Keratinocyte (primary cell): ENCODE data around the gene STAG1. TPM values are rescaled to one million over a fixed set of nuclear protein-coding genes. Genes with fewer than 3 reads are reported as not detected.

Experiments
- DNase-seq: peaks from one replicate; pipeline ENCODE4 v3.0.0-alpha.2; 2011; ENCODE audit warnings: low read depth, missing footprints, low spot score
- FAIRE-seq: peaks from 2 replicates; lab custom pipeline; 2011; peaks lifted over from hg19 to GRCh38; lab: Jason Lieb, UNC
- H2AFZ ChIP-seq: 2 replicates; pipeline ENCODE4 v1.6.0; 2012; ENCODE audit warnings: low read length, control low read depth, inconsistent platforms; ENCODE audit not compliant: control insufficient read depth
- H3K27ac ChIP-seq: 2 replicates; pipeline ENCODE4 v1.5.1; 2011; ENCODE audit warnings: low read length; ENCODE audit not compliant: control insufficient read depth, insufficient read depth
- H3K27me3 ChIP-seq: 3 replicates; pipeline ENCODE4 v1.6.0; 2011; ENCODE audit warnings: low read length; ENCODE audit not compliant: control insufficient read depth, insufficient read depth; ENCODE audit errors: extremely low read depth
- H3K36me3 ChIP-seq, 2 experiments: 2 replicates in 1 of 2; 3 replicates in 1 of 2; pipeline ENCODE4 v1.5.1; 2011; ENCODE audit warnings: low read length in 2 of 2, mild to moderate bottlenecking in 1 of 2; ENCODE audit not compliant: control insufficient read depth in 2 of 2, insufficient read depth in 2 of 2; ENCODE audit errors: extremely low read depth in 1 of 2
- H3K4me1 ChIP-seq: 3 replicates; pipeline ENCODE4 v1.5.1; 2011; ENCODE audit warnings: low read length; ENCODE audit not compliant: control insufficient read depth, insufficient read depth; ENCODE audit errors: extremely low read depth
- H3K4me2 ChIP-seq: 3 replicates; pipeline ENCODE4 v1.6.0; 2011; ENCODE audit warnings: low read depth, low read length; ENCODE audit not compliant: control insufficient read depth, insufficient read depth; ENCODE audit errors: extremely low read depth
- H3K4me3 ChIP-seq, 3 experiments: fragments of 200-600 bp in 1 of 3; sonication (generic) in 1 of 3; 2 replicates in 2 of 3; 3 replicates in 1 of 3; pipeline ENCODE4 v1.5.1; 2011 to 2016; ENCODE audit warnings: low read length in 3 of 3, mild to moderate bottlenecking in 3 of 3, control low read depth in 2 of 3, inconsistent platforms in 1 of 3, low read depth in 1 of 3, mixed read lengths in 1 of 3, mixed run types in 1 of 3, moderate library complexity in 1 of 3; ENCODE audit not compliant: control insufficient read depth in 2 of 3, insufficient read depth in 2 of 3; ENCODE audit errors: extremely low read depth in 1 of 3
- H3K79me2 ChIP-seq: 2 replicates; pipeline ENCODE4 v1.6.0; 2012; ENCODE audit warnings: low read length; ENCODE audit not compliant: control insufficient read depth, insufficient read depth
- H3K9ac ChIP-seq: 3 replicates; pipeline ENCODE4 v1.6.0; 2011; ENCODE audit warnings: low read length; ENCODE audit not compliant: control insufficient read depth, insufficient read depth; ENCODE audit errors: extremely low read depth
- H3K9me1 ChIP-seq: 3 replicates; pipeline ENCODE4 v1.6.0; 2011; ENCODE audit warnings: low read length; ENCODE audit not compliant: control insufficient read depth, insufficient read depth; ENCODE audit errors: extremely low read depth
- H3K9me3 ChIP-seq: 2 replicates; pipeline ENCODE4 v1.5.1; 2012; ENCODE audit warnings: low read depth, low read length; ENCODE audit not compliant: control insufficient read depth
- H4K20me1 ChIP-seq: 3 replicates; pipeline ENCODE4 v1.6.0; 2011; ENCODE audit warnings: low read length; ENCODE audit not compliant: control insufficient read depth, insufficient read depth; ENCODE audit errors: extremely low read depth
- CTCF ChIP-seq, 3 experiments: IDR thresholded peaks in 1 of 3; conservative IDR thresholded peaks in 1 of 3; optimal IDR thresholded peaks in 1 of 3; 2 replicates in 2 of 3; 3 replicates in 1 of 3; pipeline versions ENCODE3 to v1.5.1; 2011; ENCODE audit warnings: low read length in 3 of 3, mild to moderate bottlenecking in 3 of 3, moderate library complexity in 2 of 3, control low read depth in 1 of 3, inconsistent platforms in 1 of 3; ENCODE audit not compliant: insufficient read depth in 2 of 3; ENCODE audit errors: extremely low read depth in 1 of 3
- EZH2 ChIP-seq: IDR thresholded peaks from one replicate; pipeline ENCODE4 v1.6.1; 2012; ENCODE audit warnings: inconsistent platforms, mild to moderate bottlenecking, low read length, moderate library complexity
- dilution Hi-C: fragments of 300-500 bp; cut with MboI; formaldehyde crosslinking; loops from one replicate; pipeline ENCODE4 v1.7.0; 2020; ENCODE audit warnings: low sequenced_read_pairs; ENCODE audit not compliant: extremely low pct_ligation_motif_present
- polyA plus RNA-seq, 5 experiments: library from polyadenylated mRNA; depleted of rRNA in 3 of 5; stranded (reverse) in 3 of 5; stranded (forward) in 1 of 5; unstranded in 1 of 5; fragments of >200 nt; gene quantifications; 1 replicate in 1 of 5; 2 replicates in 3 of 5; 3 replicates in 1 of 5; pipeline versions ENCODE4 v1.2.1 to v1.2.3, GENCODE V29; 2011 to 2012; ENCODE audit warnings: missing spikeins in 2 of 5, low read depth in 1 of 5, low replicate concordance in 1 of 5

The STAG1 gene
- polyA plus RNA-seq, 1 donor (not counting 4 experiments of a cell fraction or from before 2014, with no cell fraction given): 11.8 TPM

- no peak for FAIRE-seq
Observed at GRCh38 chr3:136535906-136536305, 216.3 kb downstream of the STAG1 start.

GRCh38 chr3:136532766-136533165 is 219.4 kb downstream of the STAG1 start:
- H3K4me3 ChIP-seq: no peak overlapping the region
- no peak overlapping the region for H3K27ac ChIP-seq
- H3K36me3 ChIP-seq: no peaks in the 10 kb centered on the region
- H3K9ac ChIP-seq: no peak overlapping the region
- no peak for DNase-seq
- H3K9me3 ChIP-seq: no peaks in the 10 kb centered on the region
- H2AFZ ChIP-seq: no peak overlapping the region
- no peaks in the 10 kb centered on the region for H3K9me1 ChIP-seq
- H3K79me2 ChIP-seq: no peaks in the 10 kb centered on the region
- H3K27me3 ChIP-seq: no peaks in the 10 kb centered on the region
- FAIRE-seq: no peak
- TF ChIP-seq EZH2: no peak
- no peak for TF ChIP-seq CTCF (optimal IDR thresholded peaks at IDR 0.05 in 1 of 3, IDR thresholded peaks at IDR 0.05 in 1 of 3, conservative IDR thresholded peaks at IDR 0.05 in 1 of 3; ENCODE audit: extremely low read depth in 1 of 3, insufficient read depth in 2 of 3, low read length in 3 of 3)
- dilution Hi-C loops: no loop called here
- no peaks in the 10 kb centered on the region for H4K20me1 ChIP-seq
- no peak overlapping the region for H3K4me2 ChIP-seq
- H3K4me1 ChIP-seq: no peaks in the 10 kb centered on the region

More at GRCh38 chr3:136535906-136536305, 216.3 kb downstream of the STAG1 start:
- DNase-seq: no peak
- dilution Hi-C loops: no loop called here
- H3K36me3 ChIP-seq: no peaks in the 10 kb centered on the region
- no peak overlapping the region for H3K4me3 ChIP-seq
- H3K9me3 ChIP-seq: no peaks in the 10 kb centered on the region
- TF ChIP-seq EZH2: no peak
- TF ChIP-seq CTCF (optimal IDR thresholded peaks at IDR 0.05 in 1 of 3, IDR thresholded peaks at IDR 0.05 in 1 of 3, conservative IDR thresholded peaks at IDR 0.05 in 1 of 3; ENCODE audit: extremely low read depth in 1 of 3, insufficient read depth in 2 of 3, low read length in 3 of 3): no peak
- H2AFZ ChIP-seq: no peak overlapping the region
- H3K4me1 ChIP-seq: no peaks in the 10 kb centered on the region
- H3K79me2 ChIP-seq: no peaks in the 10 kb centered on the region
- no peaks in the 10 kb centered on the region for H3K9me1 ChIP-seq
- H3K27ac ChIP-seq: no peak overlapping the region
- H3K27me3 ChIP-seq: no peaks in the 10 kb centered on the region
- no peak overlapping the region for H3K4me2 ChIP-seq
- no peaks in the 10 kb centered on the region for H4K20me1 ChIP-seq
- no peak overlapping the region for H3K9ac ChIP-seq
